Measurements from ENCODE around the gene TMEM174. TPM values are rescaled to one million over a fixed set of nuclear protein-coding genes. Genes with fewer than 3 reads are reported as not detected.
A peak's percentile ranks its signal among the peaks of the same experiment; 100 is the strongest.

The TMEM174 gene
- total RNA-seq, 1 donor from 2014 or later, result not detected

GRCh38 chr5:73186976-73187375 lies 14.0 kb downstream of the TMEM174 start:
- no peak overlapping the region for H3K27ac Mint-ChIP-seq
- no peaks in the 10 kb centered on the region for H3K36me3 Mint-ChIP-seq (ENCODE audit: low read depth)
- peaks cover 4% of the 10 kb centered on the region for H3K9me3 Mint-ChIP-seq
- no peaks in the 10 kb centered on the region for H3K4me1 Mint-ChIP-seq (ENCODE audit: low read depth)
- H3K27me3 Mint-ChIP-seq (ENCODE audit: low read depth), result peaks cover 34% of the 10 kb centered on the region
- DNase-seq (ENCODE audit: low spot score), result no peak
- H3K4me3 Mint-ChIP-seq (ENCODE audit: low read depth), result no peak overlapping the region
- intact Hi-C loops (cut with micrococcal nuclease), result no loop called here

- Mint-ChIP-seq H3K9me3 (peaks cover 4% of the 10 kb centered on the region), H3K27me3 (ENCODE audit: low read depth) (peaks cover 36% of the 10 kb centered on the region), H3K36me3 (ENCODE audit: low read depth) (no peaks in the 10 kb centered on the region), H3K27ac (no peak overlapping the region), H3K4me3 (ENCODE audit: low read depth) (no peak overlapping the region), H3K4me1 (ENCODE audit: low read depth) (no peaks in the 10 kb centered on the region)
- no peak for DNase-seq (ENCODE audit: low spot score)
- intact Hi-C loops (cut with micrococcal nuclease), result no loop called here
Measured at GRCh38 chr5:73188764-73189531, 16.0 kb downstream of the TMEM174 start.

- Mint-ChIP-seq H3K27me3 (ENCODE audit: low read depth) (peaks cover 37% of the 10 kb centered on the region), H3K27ac (no peak overlapping the region), H3K4me1 (ENCODE audit: low read depth) (no peaks in the 10 kb centered on the region), H3K9me3 (no peaks in the 10 kb centered on the region), H3K36me3 (ENCODE audit: low read depth) (no peaks in the 10 kb centered on the region), H3K4me3 (ENCODE audit: low read depth) (no peak overlapping the region)
- intact Hi-C loops (cut with micrococcal nuclease), result no loop called here
- DNase-seq (ENCODE audit: low spot score), result no peak
Measured at GRCh38 chr5:73189871-73190376, 16.9 kb downstream of the TMEM174 start.

GRCh38 chr5:73192370-73192769 lies 19.4 kb downstream of the TMEM174 start:
- H3K4me1 Mint-ChIP-seq (ENCODE audit: low read depth), result no peaks in the 10 kb centered on the region
- H3K36me3 Mint-ChIP-seq (ENCODE audit: low read depth), result no peaks in the 10 kb centered on the region
- H3K27ac Mint-ChIP-seq, result no peak overlapping the region
- no peak for DNase-seq (ENCODE audit: low spot score)
- no peak overlapping the region for H3K4me3 Mint-ChIP-seq (ENCODE audit: low read depth)
- H3K27me3 Mint-ChIP-seq (ENCODE audit: low read depth), result peaks cover 41% of the 10 kb centered on the region
- intact Hi-C loops (cut with micrococcal nuclease), result no loop called here
- no peaks in the 10 kb centered on the region for H3K9me3 Mint-ChIP-seq

- DNase-seq (ENCODE audit: low spot score), result no peak
- Mint-ChIP-seq H3K9me3 (no peaks in the 10 kb centered on the region), H3K27ac (no peak overlapping the region), H3K4me1 (ENCODE audit: low read depth) (no peaks in the 10 kb centered on the region), H3K4me3 (ENCODE audit: low read depth) (no peak overlapping the region), H3K36me3 (ENCODE audit: low read depth) (no peaks in the 10 kb centered on the region), H3K27me3 (ENCODE audit: low read depth) (peaks cover 39% of the 10 kb centered on the region)
- intact Hi-C loops (cut with micrococcal nuclease), result no loop called here
Measured at GRCh38 chr5:73193592-73193991, 20.6 kb downstream of the TMEM174 start.

- H3K4me1 Mint-ChIP-seq (ENCODE audit: low read depth), result no peaks in the 10 kb centered on the region
Measured at GRCh38 chr5:73196201-73196600, 23.2 kb downstream of the TMEM174 start.

GRCh38 chr5:73197637-73198257 lies 24.8 kb downstream of the TMEM174 start:
- Mint-ChIP-seq H3K9me3 (no peaks in the 10 kb centered on the region), H3K4me1 (ENCODE audit: low read depth) (no peaks in the 10 kb centered on the region), H3K4me3 (ENCODE audit: low read depth) (no peak overlapping the region), H3K27me3 (ENCODE audit: low read depth) (peaks cover 42% of the 10 kb centered on the region), H3K27ac (no peak overlapping the region), H3K36me3 (ENCODE audit: low read depth) (no peaks in the 10 kb centered on the region)
- DNase-seq (ENCODE audit: low spot score), result no peak
- intact Hi-C loops (cut with micrococcal nuclease), result no loop called here

More at GRCh38 chr5:73196201-73196600, 23.2 kb downstream of the TMEM174 start:
- Mint-ChIP-seq H3K4me3 (ENCODE audit: low read depth) (no peak overlapping the region), H3K27ac (no peak overlapping the region), H3K27me3 (ENCODE audit: low read depth) (peaks cover 42% of the 10 kb centered on the region), H3K36me3 (ENCODE audit: low read depth) (no peaks in the 10 kb centered on the region), H3K9me3 (no peaks in the 10 kb centered on the region)
- DNase-seq (ENCODE audit: low spot score), result no peak
- intact Hi-C loops (cut with micrococcal nuclease), result no loop called here

GRCh38 chr5:73198833-73199592 lies 26.0 kb downstream of the TMEM174 start:
- Mint-ChIP-seq H3K4me1 (ENCODE audit: low read depth) (no peaks in the 10 kb centered on the region), H3K27me3 (ENCODE audit: low read depth) (peaks cover 48% of the 10 kb centered on the region), H3K27ac (no peak overlapping the region), H3K36me3 (ENCODE audit: low read depth) (no peaks in the 10 kb centered on the region), H3K4me3 (ENCODE audit: low read depth) (no peak overlapping the region), H3K9me3 (no peaks in the 10 kb centered on the region)
- intact Hi-C loops (cut with micrococcal nuclease), result no loop called here
- DNase-seq (ENCODE audit: low spot score), result no peak

- H3K4me1 Mint-ChIP-seq (ENCODE audit: low read depth), result no peaks in the 10 kb centered on the region
- H3K36me3 Mint-ChIP-seq (ENCODE audit: low read depth), result no peaks in the 10 kb centered on the region
- no peaks in the 10 kb centered on the region for H3K9me3 Mint-ChIP-seq
- DNase-seq (ENCODE audit: low spot score), result no peak
- no peak overlapping the region for H3K4me3 Mint-ChIP-seq (ENCODE audit: low read depth)
- peaks cover 47% of the 10 kb centered on the region for H3K27me3 Mint-ChIP-seq (ENCODE audit: low read depth)
- intact Hi-C loops (cut with micrococcal nuclease), result loop anchor here (5.0 kb wide), 1 partner anchor 242 kb away; the partner anchor contains the start of gene FCHO2
- H3K27ac Mint-ChIP-seq, result no peak overlapping the region
Measured at GRCh38 chr5:73199671-73200070, 26.7 kb downstream of the TMEM174 start.

GRCh38 chr5:73201547-73202513 lies 28.8 kb downstream of the TMEM174 start:
- no peaks in the 10 kb centered on the region for H3K36me3 Mint-ChIP-seq (ENCODE audit: low read depth)
- DNase-seq (ENCODE audit: low spot score), result peak; percentile 44
- intact Hi-C loops (cut with micrococcal nuclease), result loop anchor here (1.0 to 5.0 kb wide), 2 partner anchors 119 to 245 kb away; partner anchors contain the start of gene FCHO2
- H3K4me3 Mint-ChIP-seq (ENCODE audit: low read depth), result no peak overlapping the region
- no peaks in the 10 kb centered on the region for H3K4me1 Mint-ChIP-seq (ENCODE audit: low read depth)
- H3K27me3 Mint-ChIP-seq (ENCODE audit: low read depth), result peaks cover 39% of the 10 kb centered on the region
- no peaks in the 10 kb centered on the region for H3K9me3 Mint-ChIP-seq
- no peak overlapping the region for H3K27ac Mint-ChIP-seq

- Mint-ChIP-seq H3K27me3 (ENCODE audit: low read depth) (peaks cover 36% of the 10 kb centered on the region), H3K36me3 (ENCODE audit: low read depth) (no peaks in the 10 kb centered on the region), H3K9me3 (peaks cover 8% of the 10 kb centered on the region), H3K4me1 (ENCODE audit: low read depth) (no peaks in the 10 kb centered on the region), H3K4me3 (ENCODE audit: low read depth) (no peak overlapping the region), H3K27ac (no peak overlapping the region)
- intact Hi-C loops (cut with micrococcal nuclease), result loop anchor here (5.0 kb wide), 1 partner anchor 247 kb away; the partner anchor contains the start of gene FCHO2
- DNase-seq (ENCODE audit: low spot score), result no peak
Measured at GRCh38 chr5:73204332-73204731, 31.3 kb downstream of the TMEM174 start.

- Mint-ChIP-seq H3K4me3 (ENCODE audit: low read depth) (no peak overlapping the region), H3K9me3 (peaks cover 12% of the 10 kb centered on the region), H3K4me1 (ENCODE audit: low read depth) (no peaks in the 10 kb centered on the region), H3K27ac (no peak overlapping the region), H3K27me3 (ENCODE audit: low read depth) (peaks cover 36% of the 10 kb centered on the region), H3K36me3 (ENCODE audit: low read depth) (no peaks in the 10 kb centered on the region)
- no peak for DNase-seq (ENCODE audit: low spot score)
- intact Hi-C loops (cut with micrococcal nuclease), result loop anchor here (5.0 kb wide), 1 partner anchor 247 kb away; the partner anchor contains the start of gene FCHO2
Measured at GRCh38 chr5:73204733-73205132, 31.7 kb downstream of the TMEM174 start.
